Stomach smooth muscle (tissue), 2 donors: ENCODE measurements around the gene RIF1.

Experiments used
- H3K27ac ChIP-seq: one replicate; pipeline ENCODE4 v1.7.0; 2013; ENCODE audit warnings: mild to moderate bottlenecking, low read length, inconsistent platforms
- H3K27me3 ChIP-seq, 2 donors: one replicate each; pipeline ENCODE4 v1.7.0; 2013; ENCODE audit warnings: low read length in 2 of 2; ENCODE audit not compliant: insufficient read depth in 2 of 2, control insufficient read depth in 1 of 2
- H3K36me3 ChIP-seq, 2 donors: one replicate each; pipeline ENCODE4 v1.7.0; 2013; ENCODE audit warnings: low read length in 2 of 2; ENCODE audit not compliant: control insufficient read depth in 2 of 2, insufficient read depth in 2 of 2
- H3K4me1 ChIP-seq: one replicate; pipeline ENCODE4 v1.7.0; 2013; ENCODE audit warnings: low read length; ENCODE audit not compliant: control insufficient read depth, insufficient read depth
- H3K4me3 ChIP-seq, 2 donors: one replicate each; pipeline ENCODE4 v1.7.0; 2013; ENCODE audit warnings: low read length in 2 of 2
- H3K9ac ChIP-seq, 2 donors: one replicate each; pipeline ENCODE4 v1.7.0; 2013; ENCODE audit warnings: low read length in 2 of 2, mild to moderate bottlenecking in 1 of 2
- H3K9me3 ChIP-seq, 2 donors: one replicate each; pipeline ENCODE4 v1.7.0; 2013; ENCODE audit warnings: low read length in 2 of 2; ENCODE audit not compliant: control insufficient read depth in 2 of 2
- donor health status: healthy.
- donor health status: Pancreatic carcinoma.

The RIF1 gene

GRCh38 chr2:151409601-151410484 is at the start of gene RIF1:
RIF1 (plus strand) TSS chr2:151409902; CDS start chr2:151410424, 522 bp downstream.
- Histone ChIP-seq H3K4me1 (peaks cover 4% of the 10 kb centered on the region), H3K36me3 (peaks cover 3 to 11% of the 10 kb centered on the region in 2 donors), H3K27ac (peak within 1 kb of the TSS; percentile 75), H3K9me3 (no peaks in the 10 kb centered on the region), H3K27me3 (no peaks in the 10 kb centered on the region), H3K9ac (peak within 1 kb of the TSS; percentile 87 to 93), H3K4me3 (peak within 1 kb of the TSS; percentile 95)

GRCh38 chr2:151361674-151362370 is 47.9 kb upstream of the RIF1 start:
- Histone ChIP-seq H3K27ac (no peak overlapping the region), H3K4me1 (no peaks in the 10 kb centered on the region), H3K36me3 (no peaks in the 10 kb centered on the region), H3K4me3 (no peak overlapping the region), H3K27me3 (no peaks in the 10 kb centered on the region), H3K9ac (no peak overlapping the region), H3K9me3 (no peaks in the 10 kb centered on the region)

- Histone ChIP-seq H3K36me3 (no peaks in the 10 kb centered on the region), H3K4me3 (no peak overlapping the region), H3K27ac (no peak overlapping the region), H3K27me3 (no peaks in the 10 kb centered on the region), H3K4me1 (no peaks in the 10 kb centered on the region), H3K9me3 (no peaks in the 10 kb centered on the region), H3K9ac (no peak overlapping the region)
Measured at GRCh38 chr2:151363709-151364108, 46.0 kb upstream of the RIF1 start.

GRCh38 chr2:151367571-151367970 is 42.1 kb upstream of the RIF1 start:
- Histone ChIP-seq H3K9ac (no peak overlapping the region), H3K27me3 (no peaks in the 10 kb centered on the region), H3K36me3 (no peaks in the 10 kb centered on the region)

GRCh38 chr2:151374436-151374835 is 35.3 kb upstream of the RIF1 start:
- Histone ChIP-seq H3K27ac (no peak overlapping the region), H3K9ac (no peak overlapping the region), H3K36me3 (no peaks in the 10 kb centered on the region), H3K9me3 (no peaks in the 10 kb centered on the region), H3K27me3 (no peaks in the 10 kb centered on the region), H3K4me3 (no peak overlapping the region), H3K4me1 (no peaks in the 10 kb centered on the region)

More at GRCh38 chr2:151367571-151367970, 42.1 kb upstream of the RIF1 start:
- Histone ChIP-seq H3K4me3 (no peak overlapping the region), H3K27ac (no peak overlapping the region), H3K9me3 (no peaks in the 10 kb centered on the region), H3K4me1 (no peaks in the 10 kb centered on the region)

GRCh38 chr2:151379169-151379568 is 30.5 kb upstream of the RIF1 start:
- Histone ChIP-seq H3K4me3 (no peak overlapping the region), H3K27me3 (no peaks in the 10 kb centered on the region), H3K4me1 (no peaks in the 10 kb centered on the region), H3K9me3 (no peaks in the 10 kb centered on the region), H3K27ac (no peak overlapping the region), H3K9ac (no peak overlapping the region), H3K36me3 (no peaks in the 10 kb centered on the region)

- Histone ChIP-seq H3K9me3 (no peaks in the 10 kb centered on the region), H3K27ac (no peak overlapping the region), H3K36me3 (no peaks in the 10 kb centered on the region), H3K27me3 (no peaks in the 10 kb centered on the region), H3K4me1 (no peaks in the 10 kb centered on the region), H3K4me3 (no peak overlapping the region), H3K9ac (no peak overlapping the region)
Measured at GRCh38 chr2:151380580-151381235, 29.0 kb upstream of the RIF1 start.

- no peak overlapping the region for H3K27ac ChIP-seq
- no peak overlapping the region for H3K4me3 ChIP-seq
- no peaks in the 10 kb centered on the region for H3K27me3 ChIP-seq
- H3K9me3 ChIP-seq: no peaks in the 10 kb centered on the region
- H3K9ac ChIP-seq: no peak overlapping the region
- H3K4me1 ChIP-seq: no peaks in the 10 kb centered on the region
- no peaks in the 10 kb centered on the region for H3K36me3 ChIP-seq
Measured at GRCh38 chr2:151381266-151381665, 28.4 kb upstream of the RIF1 start.

GRCh38 chr2:151388011-151388410 is 21.7 kb upstream of the RIF1 start:
- H3K4me1 ChIP-seq: no peaks in the 10 kb centered on the region
- H3K27ac ChIP-seq: no peak overlapping the region
- no peaks in the 10 kb centered on the region for H3K9me3 ChIP-seq
- no peaks in the 10 kb centered on the region for H3K36me3 ChIP-seq
- no peaks in the 10 kb centered on the region for H3K27me3 ChIP-seq
- no peak overlapping the region for H3K4me3 ChIP-seq
- H3K9ac ChIP-seq: no peak overlapping the region

- no peak overlapping the region for H3K27ac ChIP-seq
- no peaks in the 10 kb centered on the region for H3K4me1 ChIP-seq
- no peaks in the 10 kb centered on the region for H3K36me3 ChIP-seq
- H3K4me3 ChIP-seq: no peak overlapping the region
- no peaks in the 10 kb centered on the region for H3K9me3 ChIP-seq
- H3K9ac ChIP-seq: no peak overlapping the region
- no peaks in the 10 kb centered on the region for H3K27me3 ChIP-seq
Measured at GRCh38 chr2:151391436-151391835, 18.3 kb upstream of the RIF1 start.
